ENCODE measurements around the gene MTMR2. TPM values are rescaled to one million over a fixed set of nuclear protein-coding genes. Genes with fewer than 3 reads are reported as not detected.

Gene MTMR2
- total and polyA plus RNA-seq, 10 donors, result 5.7 to 32.7 (median 21.5) TPM

DNA sequence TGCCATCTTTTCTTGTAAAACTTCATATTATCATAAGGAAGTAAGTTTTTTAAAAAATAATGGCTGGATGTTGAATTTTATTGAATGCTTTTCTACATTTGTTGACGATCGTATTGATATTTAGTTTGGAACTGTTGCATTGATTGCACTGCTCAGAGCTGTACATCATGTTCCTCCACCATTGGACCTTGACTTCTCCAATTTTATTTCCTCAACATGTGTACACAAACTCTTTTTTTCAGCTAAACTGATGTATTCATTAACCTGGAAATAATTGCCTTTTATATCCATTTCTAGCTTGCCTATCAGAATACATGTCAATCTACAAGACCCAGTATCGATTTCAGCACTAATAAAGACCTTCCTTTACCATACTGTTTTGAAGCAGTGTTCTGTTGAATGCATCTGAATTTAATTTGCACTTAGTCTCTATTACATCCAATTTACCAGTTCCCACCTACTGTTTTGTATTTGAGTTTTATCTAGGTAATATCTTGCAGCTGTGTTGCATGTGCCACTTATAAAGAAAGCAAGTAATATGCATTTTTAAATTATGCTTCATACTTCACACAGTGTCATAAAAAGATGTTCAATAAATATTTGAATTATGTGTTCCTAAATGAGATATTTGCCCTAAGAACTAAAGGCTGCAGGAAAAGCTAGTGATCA is 128.1 kb downstream of the MTMR2 start:
- WGBS, 5 donors, result 93 to 98% (median 96%) methylated on average over 3 of the region's 3 CpGs
- Histone ChIP-seq H3K4me1 (peaks cover 7 to 43% (median 20%) of the 10 kb centered on the region in 6 donors), H3K36me3 (peaks cover 0 to 18% (median 11%) of the 10 kb centered on the region in 6 donors), H3K27ac (no peak overlapping the region), H3K27me3 (replicated peaks in 1 of 7) (no peaks in the 10 kb centered on the region), H3K4me3 (no peak overlapping the region), H3K9me3 (no peaks in the 10 kb centered on the region)
- TF ChIP-seq POLR2AphosphoS5 (IDR thresholded peaks at IDR 0.05), result no peak
- TF ChIP-seq POLR2A (IDR thresholded peaks at IDR 0.05), result no peak
- TF ChIP-seq, protein P1, sequence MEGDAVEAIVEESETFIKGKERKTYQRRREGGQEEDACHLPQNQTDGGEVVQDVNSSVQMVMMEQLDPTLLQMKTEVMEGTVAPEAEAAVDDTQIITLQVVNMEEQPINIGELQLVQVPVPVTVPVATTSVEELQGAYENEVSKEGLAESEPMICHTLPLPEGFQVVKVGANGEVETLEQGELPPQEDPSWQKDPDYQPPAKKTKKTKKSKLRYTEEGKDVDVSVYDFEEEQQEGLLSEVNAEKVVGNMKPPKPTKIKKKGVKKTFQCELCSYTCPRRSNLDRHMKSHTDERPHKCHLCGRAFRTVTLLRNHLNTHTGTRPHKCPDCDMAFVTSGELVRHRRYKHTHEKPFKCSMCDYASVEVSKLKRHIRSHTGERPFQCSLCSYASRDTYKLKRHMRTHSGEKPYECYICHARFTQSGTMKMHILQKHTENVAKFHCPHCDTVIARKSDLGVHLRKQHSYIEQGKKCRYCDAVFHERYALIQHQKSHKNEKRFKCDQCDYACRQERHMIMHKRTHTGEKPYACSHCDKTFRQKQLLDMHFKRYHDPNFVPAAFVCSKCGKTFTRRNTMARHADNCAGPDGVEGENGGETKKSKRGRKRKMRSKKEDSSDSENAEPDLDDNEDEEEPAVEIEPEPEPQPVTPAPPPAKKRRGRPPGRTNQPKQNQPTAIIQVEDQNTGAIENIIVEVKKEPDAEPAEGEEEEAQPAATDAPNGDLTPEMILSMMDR (IDR thresholded peaks at IDR 0.05 in 8 of 11, conservative IDR thresholded peaks at IDR 0.05 in 3 of 11), result no peak
- DNase-seq, result no peak
- intact Hi-C loops (cut with DNase I; ENCODE audit: low total_unique reads), result no loop called here

DNA sequence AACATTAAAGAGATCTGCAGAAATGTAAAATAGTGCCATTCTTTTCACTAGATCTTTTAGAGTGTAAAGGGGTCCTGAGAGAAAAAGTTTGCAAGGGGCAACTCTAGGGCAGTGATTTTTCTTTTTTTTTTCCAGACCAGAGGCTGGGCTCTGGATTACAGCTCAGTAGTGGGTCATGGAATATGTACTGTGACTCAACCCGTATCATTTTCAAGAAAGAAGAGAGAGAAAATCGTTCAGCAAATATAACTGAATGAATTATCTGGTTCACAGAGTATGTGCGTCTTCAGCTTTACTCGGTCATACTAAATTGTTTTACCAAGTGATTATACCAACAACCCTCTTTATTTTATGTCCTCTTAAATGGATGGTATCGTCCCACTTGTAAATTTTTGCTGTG is 129.8 kb downstream of the MTMR2 start:
- no peaks in the 10 kb centered on the region for H3K27me3 ChIP-seq (replicated peaks in 1 of 7)
- no peaks in the 10 kb centered on the region for H3K9me3 ChIP-seq
- TF ChIP-seq POLR2A (IDR thresholded peaks at IDR 0.05) (no peak), POLR2AphosphoS5 (IDR thresholded peaks at IDR 0.05) (no peak)
- TF ChIP-seq, protein P1 (IDR thresholded peaks at IDR 0.05 in 8 of 11, conservative IDR thresholded peaks at IDR 0.05 in 3 of 11), result no peak
- DNase-seq, result no peak
- peaks cover 7 to 43% (median 21%) of the 10 kb centered on the region in 6 donors for H3K4me1 ChIP-seq
- intact Hi-C loops (cut with DNase I; ENCODE audit: low total_unique reads), result no loop called here
- H3K27ac ChIP-seq, result no peak overlapping the region
- no peak overlapping the region for H3K4me3 ChIP-seq
- 91 to 96% (median 93%) methylated on average over 5 of the region's 5 CpGs for WGBS, 5 donors
- peaks cover 0 to 1% (median 0%) of the 10 kb centered on the region in 6 donors for H3K36me3 ChIP-seq

DNA sequence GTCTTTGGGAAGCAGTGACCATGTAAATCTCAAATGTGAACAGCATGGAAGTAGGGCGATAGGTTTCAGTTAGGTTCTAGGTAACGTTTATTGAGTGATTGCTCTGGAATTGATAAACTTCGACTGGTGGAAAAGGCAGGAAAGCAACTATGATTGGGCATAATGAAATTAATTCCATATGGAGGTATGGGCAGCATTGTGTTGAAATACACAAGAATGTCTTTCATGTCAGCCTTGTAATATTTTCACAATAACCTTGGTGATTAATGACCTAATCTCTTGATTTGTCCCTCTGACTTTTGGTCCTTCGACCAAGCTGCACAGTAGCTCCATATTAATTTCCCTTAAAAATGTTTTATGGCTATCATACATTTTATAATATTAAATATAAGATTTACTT is 130.8 kb downstream of the MTMR2 start:
- no peak for DNase-seq
- Histone ChIP-seq H3K4me3 (no peak overlapping the region), H3K27me3 (replicated peaks in 1 of 7) (no peaks in the 10 kb centered on the region), H3K27ac (no peak overlapping the region), H3K9me3 (no peaks in the 10 kb centered on the region), H3K4me1 (peaks cover 7 to 53% (median 31%) of the 10 kb centered on the region in 6 donors), H3K36me3 (no peaks in the 10 kb centered on the region)
- intact Hi-C loops (cut with DNase I; ENCODE audit: low total_unique reads), result no loop called here
- 92 to 97% (median 93%) methylated on average over 4 of the region's 4 CpGs for WGBS, 5 donors
- TF ChIP-seq, protein P1 (IDR thresholded peaks at IDR 0.05 in 8 of 11, conservative IDR thresholded peaks at IDR 0.05 in 3 of 11), result no peak
- no peak for TF ChIP-seq POLR2A (IDR thresholded peaks at IDR 0.05)
- TF ChIP-seq POLR2AphosphoS5 (IDR thresholded peaks at IDR 0.05), result no peak

DNA sequence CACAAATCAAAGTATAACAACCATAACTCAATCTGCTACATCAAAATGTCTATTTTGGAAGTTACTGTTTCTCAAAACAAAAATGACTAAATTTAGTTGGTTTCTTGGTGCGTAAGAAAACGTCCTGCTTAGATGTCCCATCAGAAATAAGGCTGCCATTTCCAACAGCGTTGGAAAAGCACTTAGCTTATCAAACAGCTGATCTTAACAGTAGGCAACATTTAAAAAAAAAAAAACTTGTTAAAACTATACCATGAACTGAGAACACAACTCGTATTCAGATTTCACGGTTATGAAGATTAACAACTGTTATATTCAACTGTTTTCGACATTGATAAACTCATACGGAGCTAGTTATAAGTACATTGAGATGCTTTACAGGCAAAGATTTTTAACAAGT is 131.2 kb downstream of the MTMR2 start:
- Histone ChIP-seq H3K9me3 (no peaks in the 10 kb centered on the region), H3K27ac (no peak overlapping the region), H3K4me3 (no peak overlapping the region), H3K36me3 (peaks cover 0 to 2% (median 1%) of the 10 kb centered on the region in 6 donors), H3K27me3 (replicated peaks in 1 of 7) (no peaks in the 10 kb centered on the region), H3K4me1 (peaks cover 7 to 57% (median 35%) of the 10 kb centered on the region in 6 donors)
- DNase-seq, result no peak
- intact Hi-C loops (cut with DNase I; ENCODE audit: low total_unique reads), result no loop called here
- 91 to 94% (median 92%) methylated on average over 7 of the region's 7 CpGs for WGBS, 5 donors
- TF ChIP-seq, protein P1 (IDR thresholded peaks at IDR 0.05 in 8 of 11, conservative IDR thresholded peaks at IDR 0.05 in 3 of 11), result no peak
- TF ChIP-seq POLR2AphosphoS5 (IDR thresholded peaks at IDR 0.05), result no peak
- no peak for TF ChIP-seq POLR2A (IDR thresholded peaks at IDR 0.05)
